ENCODE results near the gene INHBE.
A peak's percentile ranks its signal among the peaks of the same experiment; 100 is the strongest.

INHBE gene

DNA sequence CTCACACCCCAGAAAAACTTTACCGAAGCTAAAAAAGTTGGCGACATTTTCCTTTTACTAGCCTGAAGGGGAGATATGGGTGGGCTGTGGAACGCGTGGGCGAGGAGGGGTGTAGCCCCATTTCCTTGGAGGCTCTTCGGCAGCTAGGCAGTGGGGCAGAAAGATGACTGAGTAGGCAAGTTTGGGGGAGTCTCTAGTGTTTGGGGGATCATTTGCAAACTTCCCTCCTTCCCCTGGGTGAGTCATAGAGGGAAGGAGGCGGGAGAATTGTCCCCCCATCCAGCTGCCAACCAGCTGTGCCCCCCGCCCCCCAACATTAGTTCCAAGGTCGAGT lies 6.8 kb downstream of the INHBE start:
- H3K4me2 ChIP-seq (ENCODE audit: low read length), result peak overlapping the region; percentile 81
- peak overlapping the region; percentile 38 for H2BK12ac ChIP-seq (ENCODE audit: low read length)
- H3K23ac ChIP-seq (ENCODE audit: low read length), result no peak overlapping the region
- DNase-seq, result no peak
- peak overlapping the region; percentile 57 for H4K91ac ChIP-seq (ENCODE audit: low read depth, low read length)
- H3K27me3 ChIP-seq (ENCODE audit: insufficient read depth, low read length), result no peaks in the 10 kb centered on the region
- peak overlapping the region; percentile 57 for H2AFZ ChIP-seq (ENCODE audit: insufficient read depth, low read length, poor library complexity)
- H4K12ac ChIP-seq (ENCODE audit: low read depth, low read length), result no peak overlapping the region
- H4K8ac ChIP-seq (ENCODE audit: low read depth, low read length), result peak overlapping the region; percentile 56
- WGBS (ENCODE audit: extremely low coverage, insufficient coverage, insufficient read length), result no CpG with 5 or more reads among the region's 9 CpGs
- peak overlapping the region; percentile 65 for H3K14ac ChIP-seq (ENCODE audit: low read length)
- H3K79me1 ChIP-seq (ENCODE audit: low read length), result peaks cover 8% of the 10 kb centered on the region
- H3K27ac ChIP-seq (ENCODE audit: low read depth, low read length), result no peak overlapping the region
- H3K4me1 ChIP-seq (ENCODE audit: control insufficient read depth in 1 of 2, insufficient read depth in 2 of 2, low read length in 2 of 2), result peaks cover 6 to 8% of the 10 kb centered on the region in 2 experiments
- H3K9me3 ChIP-seq (ENCODE audit: insufficient read depth, low read depth, low read length), result no peaks in the 10 kb centered on the region
- peak overlapping the region; percentile 64 for H3K4me3 ChIP-seq (ENCODE audit: low read depth, low read length)
- peak overlapping the region; percentile 19 for H2BK5ac ChIP-seq (ENCODE audit: low read depth, low read length, poor library complexity)
- H3K36me3 ChIP-seq (ENCODE audit: control insufficient read depth in 1 of 2, insufficient read depth in 2 of 2, low read length in 2 of 2), result no peaks in the 10 kb centered on the region
- peak overlapping the region; percentile 2 for H3K9ac ChIP-seq (ENCODE audit: low read length)
- peak overlapping the region; percentile 41 for H3K4ac ChIP-seq (ENCODE audit: low read depth, low read length)
- H3K18ac ChIP-seq (ENCODE audit: low read length), result no peak overlapping the region
- no peak overlapping the region for H2AK5ac ChIP-seq (ENCODE audit: low read length)
- H2BK120ac ChIP-seq (ENCODE audit: insufficient read depth, low read length, poor library complexity), result peak overlapping the region; percentile 66
- no peaks in the 10 kb centered on the region for H3K79me2 ChIP-seq (ENCODE audit: control insufficient read depth, insufficient read depth, low read length, poor library complexity)

DNA sequence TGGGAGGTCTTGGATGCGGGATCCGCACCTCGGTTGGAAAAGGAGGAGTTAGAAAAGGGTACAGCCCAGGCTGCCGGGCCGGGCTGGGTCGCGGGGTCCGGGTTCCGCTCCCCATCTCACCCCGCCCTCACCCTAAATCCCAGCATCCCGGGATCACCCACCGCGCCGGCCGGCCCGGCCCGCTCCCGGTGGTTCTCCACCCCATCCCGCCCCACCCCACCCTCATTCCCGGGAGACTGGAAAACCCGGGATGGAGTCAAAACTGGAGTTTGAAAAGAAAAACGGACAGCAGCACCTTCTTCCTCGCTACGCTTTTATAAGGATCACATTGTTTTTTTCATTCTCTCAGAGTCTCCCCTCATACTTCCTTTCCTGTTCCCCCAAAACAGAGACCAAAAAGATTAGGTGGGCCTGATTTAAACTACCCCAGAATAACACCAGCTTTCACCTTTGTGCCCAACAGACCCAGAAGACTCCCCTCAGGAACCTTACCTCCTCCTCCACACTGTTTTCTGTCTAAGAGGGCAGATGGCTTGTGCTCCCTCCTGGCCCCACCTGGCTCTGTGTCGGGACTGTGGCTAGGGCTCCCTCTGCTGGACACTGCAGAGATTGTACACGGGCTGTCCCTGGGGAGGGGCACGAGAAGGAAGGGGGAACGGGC lies 7.3 kb downstream of the INHBE start:
- Histone ChIP-seq H2BK120ac (ENCODE audit: insufficient read depth, low read length, poor library complexity) (peak overlapping the region; percentile 66), H2AFZ (ENCODE audit: insufficient read depth, low read length, poor library complexity) (no peak overlapping the region), H3K4me2 (ENCODE audit: low read length) (peak overlapping the region; percentile 81), H3K14ac (ENCODE audit: low read length) (no peak overlapping the region), H3K4ac (ENCODE audit: low read depth, low read length) (no peak overlapping the region), H3K36me3 (ENCODE audit: control insufficient read depth in 1 of 2, insufficient read depth in 2 of 2, low read length in 2 of 2) (no peaks in the 10 kb centered on the region), H3K27me3 (ENCODE audit: insufficient read depth, low read length) (no peaks in the 10 kb centered on the region), H3K9me3 (ENCODE audit: insufficient read depth, low read depth, low read length) (no peaks in the 10 kb centered on the region), H3K4me1 (ENCODE audit: control insufficient read depth in 1 of 2, insufficient read depth in 2 of 2, low read length in 2 of 2) (peaks cover 6 to 8% of the 10 kb centered on the region in 2 experiments), H3K27ac (ENCODE audit: low read depth, low read length) (no peak overlapping the region), H4K12ac (ENCODE audit: low read depth, low read length) (no peak overlapping the region), H2BK5ac (ENCODE audit: low read depth, low read length, poor library complexity) (no peak overlapping the region), H3K79me2 (ENCODE audit: control insufficient read depth, insufficient read depth, low read length, poor library complexity) (no peaks in the 10 kb centered on the region), H3K4me3 (ENCODE audit: low read depth, low read length) (peak overlapping the region; percentile 64), H3K18ac (ENCODE audit: low read length) (no peak overlapping the region), H3K79me1 (ENCODE audit: low read length) (peaks cover 8% of the 10 kb centered on the region), H4K91ac (ENCODE audit: low read depth, low read length) (peak overlapping the region; percentile 57), H3K9ac (ENCODE audit: low read length) (no peak overlapping the region), H3K23ac (ENCODE audit: low read length) (no peak overlapping the region), H4K8ac (ENCODE audit: low read depth, low read length) (no peak overlapping the region), H2BK12ac (ENCODE audit: low read length) (no peak overlapping the region), H2AK5ac (ENCODE audit: low read length) (no peak overlapping the region)
- WGBS (ENCODE audit: extremely low coverage, insufficient coverage, insufficient read length), result no CpG with 5 or more reads among the region's 28 CpGs
- peak; percentile 86 to 94 for DNase-seq

- H3K27ac ChIP-seq (ENCODE audit: low read depth, low read length), result no peak overlapping the region
- no peak overlapping the region for H3K18ac ChIP-seq (ENCODE audit: low read length)
- no peak overlapping the region for H2BK5ac ChIP-seq (ENCODE audit: low read depth, low read length, poor library complexity)
- H3K9ac ChIP-seq (ENCODE audit: low read length), result no peak overlapping the region
- no peak overlapping the region for H3K4ac ChIP-seq (ENCODE audit: low read depth, low read length)
- no peak overlapping the region for H4K91ac ChIP-seq (ENCODE audit: low read depth, low read length)
- H3K79me1 ChIP-seq (ENCODE audit: low read length), result peaks cover 8% of the 10 kb centered on the region
- H2AK5ac ChIP-seq (ENCODE audit: low read length), result no peak overlapping the region
- no peak overlapping the region for H2BK12ac ChIP-seq (ENCODE audit: low read length)
- H4K12ac ChIP-seq (ENCODE audit: low read depth, low read length), result no peak overlapping the region
- no peak overlapping the region for H4K8ac ChIP-seq (ENCODE audit: low read depth, low read length)
- H3K23ac ChIP-seq (ENCODE audit: low read length), result no peak overlapping the region
- H3K9me3 ChIP-seq (ENCODE audit: insufficient read depth, low read depth, low read length), result no peaks in the 10 kb centered on the region
- no peak overlapping the region for H3K4me2 ChIP-seq (ENCODE audit: low read length)
- no CpG with 5 or more reads among the region's 5 CpGs for WGBS (ENCODE audit: extremely low coverage, insufficient coverage, insufficient read length)
- H2BK120ac ChIP-seq (ENCODE audit: insufficient read depth, low read length, poor library complexity), result no peak overlapping the region
- no peaks in the 10 kb centered on the region for H3K27me3 ChIP-seq (ENCODE audit: insufficient read depth, low read length)
- no peaks in the 10 kb centered on the region for H3K79me2 ChIP-seq (ENCODE audit: control insufficient read depth, insufficient read depth, low read length, poor library complexity)
- no peak overlapping the region for H3K4me3 ChIP-seq (ENCODE audit: low read depth, low read length)
- H2AFZ ChIP-seq (ENCODE audit: insufficient read depth, low read length, poor library complexity), result no peak overlapping the region
- H3K4me1 ChIP-seq (ENCODE audit: control insufficient read depth in 1 of 2, insufficient read depth in 2 of 2, low read length in 2 of 2), result peaks cover 6 to 8% of the 10 kb centered on the region in 2 experiments
- H3K14ac ChIP-seq (ENCODE audit: low read length), result no peak overlapping the region
- DNase-seq, result no peak
- no peaks in the 10 kb centered on the region for H3K36me3 ChIP-seq (ENCODE audit: control insufficient read depth in 1 of 2, insufficient read depth in 2 of 2, low read length in 2 of 2)
These were observed 7.8 kb downstream of the INHBE start for GRCh38 chr12:57462912-57463253.

DNA sequence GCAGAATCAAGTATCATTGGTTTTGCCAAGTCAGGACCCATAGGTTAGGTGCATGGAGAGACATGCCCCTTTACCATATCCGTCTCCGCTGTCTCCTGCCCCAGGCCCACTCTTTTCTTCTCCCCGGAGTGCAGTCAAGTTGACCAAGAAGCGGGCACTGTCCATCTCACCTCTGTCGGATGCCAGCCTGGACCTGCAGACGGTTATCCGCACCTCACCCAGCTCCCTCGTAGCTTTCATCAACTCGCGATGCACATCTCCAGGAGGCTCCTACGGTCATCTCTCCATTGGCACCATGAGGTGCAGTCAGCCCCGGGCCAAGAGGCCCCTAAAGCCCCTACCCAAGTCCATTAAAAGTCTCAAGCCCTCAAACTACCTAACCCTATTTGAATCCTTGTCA lies 9.5 kb downstream of the INHBE start:
- H3K36me3 ChIP-seq (ENCODE audit: control insufficient read depth in 1 of 2, insufficient read depth in 2 of 2, low read length in 2 of 2), result no peaks in the 10 kb centered on the region
- no peak overlapping the region for H4K12ac ChIP-seq (ENCODE audit: low read depth, low read length)
- no peak overlapping the region for H2AFZ ChIP-seq (ENCODE audit: insufficient read depth, low read length, poor library complexity)
- H3K23ac ChIP-seq (ENCODE audit: low read length), result no peak overlapping the region
- peaks cover 6 to 8% of the 10 kb centered on the region in 2 experiments for H3K4me1 ChIP-seq (ENCODE audit: control insufficient read depth in 1 of 2, insufficient read depth in 2 of 2, low read length in 2 of 2)
- no CpG with 5 or more reads among the region's 12 CpGs for WGBS (ENCODE audit: extremely low coverage, insufficient coverage, insufficient read length)
- no peak overlapping the region for H4K91ac ChIP-seq (ENCODE audit: low read depth, low read length)
- peaks cover 4% of the 10 kb centered on the region for H3K79me1 ChIP-seq (ENCODE audit: low read length)
- H3K4ac ChIP-seq (ENCODE audit: low read depth, low read length), result no peak overlapping the region
- H3K79me2 ChIP-seq (ENCODE audit: control insufficient read depth, insufficient read depth, low read length, poor library complexity), result no peaks in the 10 kb centered on the region
- H2BK120ac ChIP-seq (ENCODE audit: insufficient read depth, low read length, poor library complexity), result no peak overlapping the region
- no peak overlapping the region for H2BK5ac ChIP-seq (ENCODE audit: low read depth, low read length, poor library complexity)
- H3K4me3 ChIP-seq (ENCODE audit: low read depth, low read length), result no peak overlapping the region
- H4K8ac ChIP-seq (ENCODE audit: low read depth, low read length), result no peak overlapping the region
- no peak overlapping the region for H3K27ac ChIP-seq (ENCODE audit: low read depth, low read length)
- H2AK5ac ChIP-seq (ENCODE audit: low read length), result no peak overlapping the region
- no peaks in the 10 kb centered on the region for H3K9me3 ChIP-seq (ENCODE audit: insufficient read depth, low read depth, low read length)
- no peak for DNase-seq
- H3K9ac ChIP-seq (ENCODE audit: low read length), result no peak overlapping the region
- no peaks in the 10 kb centered on the region for H3K27me3 ChIP-seq (ENCODE audit: insufficient read depth, low read length)
- H3K18ac ChIP-seq (ENCODE audit: low read length), result no peak overlapping the region
- no peak overlapping the region for H3K14ac ChIP-seq (ENCODE audit: low read length)
- no peak overlapping the region for H2BK12ac ChIP-seq (ENCODE audit: low read length)
- H3K4me2 ChIP-seq (ENCODE audit: low read length), result no peak overlapping the region

Data from trophoblast cell (in vitro differentiated cells and primary cell).